Measurements from ENCODE around the gene TOP2B. TPM values are rescaled to one million over a fixed set of nuclear protein-coding genes. Genes with fewer than 3 reads are reported as not detected.

The TOP2B gene
- total RNA-seq, 1 donor from 2014 or later = 195 TPM

DNA sequence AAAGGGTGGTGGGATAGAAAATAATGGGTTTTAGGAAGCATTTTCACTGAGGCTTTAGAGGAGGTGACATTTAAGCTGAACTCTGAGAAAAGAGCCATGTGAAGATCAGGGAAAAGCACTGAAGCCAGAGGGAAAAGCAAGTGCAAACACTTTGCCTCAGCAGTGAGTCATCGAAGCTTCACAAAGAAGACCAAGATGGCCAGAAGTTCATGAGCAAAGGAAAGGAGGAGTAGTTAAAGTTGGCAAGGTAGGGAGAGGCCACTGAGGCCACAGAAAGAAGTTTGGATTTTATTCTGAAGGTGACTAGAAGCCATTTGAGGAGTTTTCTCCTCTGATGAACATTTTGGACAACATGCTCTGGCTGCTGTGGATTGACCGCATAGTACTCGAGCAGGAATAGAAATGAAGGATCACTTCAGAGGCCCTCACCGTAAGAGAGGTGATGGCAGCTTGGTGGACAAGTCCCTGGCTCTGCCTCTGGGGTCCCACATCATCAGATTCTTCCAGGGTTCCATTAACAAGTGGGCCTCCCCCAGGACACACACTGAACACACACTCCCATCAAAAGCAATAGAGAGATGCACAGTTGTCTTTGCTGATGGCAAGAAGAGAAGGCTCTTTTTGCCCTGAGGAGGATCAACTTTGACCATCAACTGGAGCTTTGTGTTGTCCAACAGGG, 75.5 kb downstream of the TOP2B start:
- Mint-ChIP-seq H3K4me3 (ENCODE audit: unreplicated experiment) (no peak overlapping the region), H3K27ac (ENCODE audit: unreplicated experiment) (no peak overlapping the region), H3K9me3 (ENCODE audit: unreplicated experiment) (no peaks in the 10 kb centered on the region), H3K4me1 (ENCODE audit: unreplicated experiment) (peaks cover 5% of the 10 kb centered on the region), H3K36me3 (ENCODE audit: low read depth, unreplicated experiment) (no peaks in the 10 kb centered on the region), H3K27me3 (ENCODE audit: unreplicated experiment) (peaks cover 8% of the 10 kb centered on the region)
- TF ChIP-seq, protein P1, sequence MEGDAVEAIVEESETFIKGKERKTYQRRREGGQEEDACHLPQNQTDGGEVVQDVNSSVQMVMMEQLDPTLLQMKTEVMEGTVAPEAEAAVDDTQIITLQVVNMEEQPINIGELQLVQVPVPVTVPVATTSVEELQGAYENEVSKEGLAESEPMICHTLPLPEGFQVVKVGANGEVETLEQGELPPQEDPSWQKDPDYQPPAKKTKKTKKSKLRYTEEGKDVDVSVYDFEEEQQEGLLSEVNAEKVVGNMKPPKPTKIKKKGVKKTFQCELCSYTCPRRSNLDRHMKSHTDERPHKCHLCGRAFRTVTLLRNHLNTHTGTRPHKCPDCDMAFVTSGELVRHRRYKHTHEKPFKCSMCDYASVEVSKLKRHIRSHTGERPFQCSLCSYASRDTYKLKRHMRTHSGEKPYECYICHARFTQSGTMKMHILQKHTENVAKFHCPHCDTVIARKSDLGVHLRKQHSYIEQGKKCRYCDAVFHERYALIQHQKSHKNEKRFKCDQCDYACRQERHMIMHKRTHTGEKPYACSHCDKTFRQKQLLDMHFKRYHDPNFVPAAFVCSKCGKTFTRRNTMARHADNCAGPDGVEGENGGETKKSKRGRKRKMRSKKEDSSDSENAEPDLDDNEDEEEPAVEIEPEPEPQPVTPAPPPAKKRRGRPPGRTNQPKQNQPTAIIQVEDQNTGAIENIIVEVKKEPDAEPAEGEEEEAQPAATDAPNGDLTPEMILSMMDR (IDR thresholded peaks at IDR 0.05; ENCODE audit: unreplicated experiment) = no peak
- DNase-seq (ENCODE audit: low spot score) = no peak

DNA sequence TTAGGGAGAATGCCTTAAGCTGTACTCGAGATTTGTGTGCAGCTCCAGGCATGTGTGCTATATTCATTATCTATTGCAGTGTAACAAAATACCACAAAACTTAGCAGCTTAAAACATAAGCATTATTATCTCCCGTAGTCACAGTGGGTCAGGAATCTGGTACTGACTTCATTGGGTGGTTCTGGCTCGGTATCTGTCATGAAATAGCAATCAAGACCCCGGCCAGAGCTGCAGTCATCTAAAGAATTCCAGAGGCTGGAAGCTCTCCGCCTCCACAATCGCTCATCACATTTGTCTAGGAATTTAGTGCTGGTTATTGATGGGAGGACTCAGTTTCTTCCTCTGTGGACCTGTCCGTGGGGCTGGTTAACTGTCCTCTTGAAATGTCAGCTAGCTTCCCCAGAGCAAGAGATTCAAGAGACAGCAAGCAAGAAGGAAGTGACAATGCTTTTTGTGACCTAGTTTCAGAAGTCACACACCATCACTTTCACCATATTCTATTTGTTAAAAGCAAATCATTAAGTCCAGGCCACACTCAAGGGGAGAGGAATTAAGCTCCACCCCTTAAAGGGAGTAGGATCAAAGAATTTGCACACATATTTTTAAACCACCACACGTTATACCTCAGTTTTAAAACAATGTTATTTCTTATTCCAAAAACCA, 76.1 kb downstream of the TOP2B start:
- H3K4me3 Mint-ChIP-seq (ENCODE audit: unreplicated experiment) = no peak overlapping the region
- TF ChIP-seq, protein P1 (IDR thresholded peaks at IDR 0.05; ENCODE audit: unreplicated experiment) = no peak
- no peak overlapping the region for H3K27ac Mint-ChIP-seq (ENCODE audit: unreplicated experiment)
- H3K9me3 Mint-ChIP-seq (ENCODE audit: unreplicated experiment) = no peaks in the 10 kb centered on the region
- peaks cover 5% of the 10 kb centered on the region for H3K4me1 Mint-ChIP-seq (ENCODE audit: unreplicated experiment)
- no peak for DNase-seq (ENCODE audit: low spot score)
- H3K27me3 Mint-ChIP-seq (ENCODE audit: unreplicated experiment) = peaks cover 8% of the 10 kb centered on the region
- H3K36me3 Mint-ChIP-seq (ENCODE audit: low read depth, unreplicated experiment) = no peaks in the 10 kb centered on the region

DNA sequence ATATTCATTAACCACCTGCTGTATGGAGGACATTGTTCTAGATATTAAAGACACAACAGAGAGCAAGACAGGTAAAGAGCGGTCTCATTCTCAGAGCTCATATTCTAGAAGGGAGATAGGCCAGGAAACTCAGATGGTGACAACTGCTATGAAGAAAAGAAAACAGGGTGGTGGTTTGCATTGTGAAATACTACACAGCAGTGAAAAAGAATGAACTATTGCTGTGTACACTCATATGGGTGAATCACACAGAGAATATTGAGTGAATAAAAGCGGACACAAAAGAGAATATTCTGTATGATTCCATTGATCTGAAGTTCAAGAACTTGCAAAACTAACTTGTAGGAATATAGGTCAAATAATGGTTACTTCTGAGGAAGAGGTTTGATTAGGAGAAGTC, 76.7 kb downstream of the TOP2B start:
- Mint-ChIP-seq H3K27ac (ENCODE audit: unreplicated experiment) (no peak overlapping the region), H3K27me3 (ENCODE audit: unreplicated experiment) (peaks cover 6% of the 10 kb centered on the region), H3K4me1 (ENCODE audit: unreplicated experiment) (peaks cover 2% of the 10 kb centered on the region), H3K9me3 (ENCODE audit: unreplicated experiment) (no peaks in the 10 kb centered on the region), H3K4me3 (ENCODE audit: unreplicated experiment) (no peak overlapping the region), H3K36me3 (ENCODE audit: low read depth, unreplicated experiment) (no peaks in the 10 kb centered on the region)
- TF ChIP-seq, protein P1 (IDR thresholded peaks at IDR 0.05; ENCODE audit: unreplicated experiment) = no peak
- DNase-seq (ENCODE audit: low spot score) = no peak

DNA sequence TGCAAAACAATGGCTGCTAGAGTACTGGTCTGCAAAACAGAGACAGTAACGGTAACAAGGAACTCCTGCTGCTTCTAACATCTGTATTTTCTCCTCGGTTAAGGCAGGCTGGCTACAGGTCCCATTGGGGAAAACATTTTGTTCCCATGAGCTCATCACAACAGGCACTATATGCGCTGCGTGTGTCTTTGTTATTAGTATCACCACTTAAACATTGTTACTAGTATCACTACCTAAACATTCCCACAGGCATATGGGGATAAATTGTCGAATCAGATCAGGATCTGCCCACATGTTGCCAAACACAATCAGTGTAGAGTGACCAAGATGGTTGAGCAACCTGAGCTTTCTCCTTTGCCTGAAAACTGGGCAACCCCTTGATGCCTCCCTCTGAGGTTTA, 77.2 kb downstream of the TOP2B start:
- DNase-seq (ENCODE audit: low spot score) = no peak
- no peaks in the 10 kb centered on the region for H3K36me3 Mint-ChIP-seq (ENCODE audit: low read depth, unreplicated experiment)
- H3K27me3 Mint-ChIP-seq (ENCODE audit: unreplicated experiment) = peaks cover 6% of the 10 kb centered on the region
- TF ChIP-seq, protein P1 (IDR thresholded peaks at IDR 0.05; ENCODE audit: unreplicated experiment) = no peak
- H3K27ac Mint-ChIP-seq (ENCODE audit: unreplicated experiment) = no peak overlapping the region
- peaks cover under 1% of the 10 kb centered on the region for H3K4me1 Mint-ChIP-seq (ENCODE audit: unreplicated experiment)
- H3K9me3 Mint-ChIP-seq (ENCODE audit: unreplicated experiment) = no peaks in the 10 kb centered on the region
- no peak overlapping the region for H3K4me3 Mint-ChIP-seq (ENCODE audit: unreplicated experiment)

DNA sequence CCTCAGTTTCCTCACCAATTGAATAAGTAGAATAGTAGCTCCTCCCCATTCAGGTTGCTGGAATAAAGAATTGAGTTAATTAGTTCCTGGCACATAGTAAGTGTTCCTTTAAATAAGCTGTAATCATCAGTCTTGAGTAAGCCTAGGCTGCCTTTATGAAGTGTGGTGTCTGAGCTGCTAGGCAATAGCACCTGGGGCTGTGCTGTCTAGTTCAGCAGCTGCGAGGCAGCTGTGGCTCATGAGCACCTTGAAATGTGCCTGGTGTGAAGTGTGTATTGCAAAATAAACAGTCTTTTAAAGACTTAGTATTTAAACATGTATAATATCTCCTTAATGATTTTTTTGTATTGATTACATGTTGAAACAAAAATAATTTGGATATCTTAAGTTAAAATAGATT, 77.6 kb downstream of the TOP2B start:
- TF ChIP-seq, protein P1 (IDR thresholded peaks at IDR 0.05; ENCODE audit: unreplicated experiment) = no peak
- DNase-seq (ENCODE audit: low spot score) = no peak

More for the DNA sequence above, 77.6 kb downstream of the TOP2B start:
- H3K4me3 Mint-ChIP-seq (ENCODE audit: unreplicated experiment) = no peak overlapping the region
- peaks cover 5% of the 10 kb centered on the region for H3K4me1 Mint-ChIP-seq (ENCODE audit: unreplicated experiment)
- H3K36me3 Mint-ChIP-seq (ENCODE audit: low read depth, unreplicated experiment) = no peaks in the 10 kb centered on the region
- H3K27me3 Mint-ChIP-seq (ENCODE audit: unreplicated experiment) = peaks cover 6% of the 10 kb centered on the region
- H3K9me3 Mint-ChIP-seq (ENCODE audit: unreplicated experiment) = no peaks in the 10 kb centered on the region
- no peak overlapping the region for H3K27ac Mint-ChIP-seq (ENCODE audit: unreplicated experiment)
